ENCODE data around the gene CDC40.
"Not testable (repeated sequence)": the region's sequence is repeated elsewhere in the genome, so short reads cannot be mapped to it uniquely, and the experiment has no call there.

CDC40 gene

DNA sequence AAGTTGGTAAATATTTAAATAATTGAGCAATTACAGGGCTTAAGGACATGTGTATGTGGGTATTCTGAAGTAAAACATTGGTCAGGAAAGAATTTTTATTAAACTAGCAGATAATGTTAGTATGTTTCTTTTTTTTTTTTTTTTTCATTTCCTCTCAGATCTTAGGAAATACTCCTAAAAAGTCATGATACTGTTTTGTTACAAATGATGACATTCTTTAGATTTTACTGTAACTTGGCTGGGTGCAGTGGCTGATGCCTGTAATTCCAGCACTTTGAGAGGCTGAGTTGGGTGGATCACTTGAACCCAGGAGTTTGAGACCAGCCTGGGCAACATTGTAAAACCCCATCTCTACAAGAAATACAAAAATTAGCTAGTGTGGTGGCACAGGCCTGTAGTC is 41.5 kb downstream of the CDC40 start:
- DNase-seq (ENCODE audit: extremely low read depth, low read depth) = no peak
- TF ChIP-seq, protein P1, sequence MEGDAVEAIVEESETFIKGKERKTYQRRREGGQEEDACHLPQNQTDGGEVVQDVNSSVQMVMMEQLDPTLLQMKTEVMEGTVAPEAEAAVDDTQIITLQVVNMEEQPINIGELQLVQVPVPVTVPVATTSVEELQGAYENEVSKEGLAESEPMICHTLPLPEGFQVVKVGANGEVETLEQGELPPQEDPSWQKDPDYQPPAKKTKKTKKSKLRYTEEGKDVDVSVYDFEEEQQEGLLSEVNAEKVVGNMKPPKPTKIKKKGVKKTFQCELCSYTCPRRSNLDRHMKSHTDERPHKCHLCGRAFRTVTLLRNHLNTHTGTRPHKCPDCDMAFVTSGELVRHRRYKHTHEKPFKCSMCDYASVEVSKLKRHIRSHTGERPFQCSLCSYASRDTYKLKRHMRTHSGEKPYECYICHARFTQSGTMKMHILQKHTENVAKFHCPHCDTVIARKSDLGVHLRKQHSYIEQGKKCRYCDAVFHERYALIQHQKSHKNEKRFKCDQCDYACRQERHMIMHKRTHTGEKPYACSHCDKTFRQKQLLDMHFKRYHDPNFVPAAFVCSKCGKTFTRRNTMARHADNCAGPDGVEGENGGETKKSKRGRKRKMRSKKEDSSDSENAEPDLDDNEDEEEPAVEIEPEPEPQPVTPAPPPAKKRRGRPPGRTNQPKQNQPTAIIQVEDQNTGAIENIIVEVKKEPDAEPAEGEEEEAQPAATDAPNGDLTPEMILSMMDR (IDR thresholded peaks at IDR 0.05; ENCODE audit: low read depth, low read length, missing control alignments) = no peak
- no peak overlapping the region for H3K4me3 ChIP-seq (replicated peaks; ENCODE audit: low read depth, low read length)

DNA sequence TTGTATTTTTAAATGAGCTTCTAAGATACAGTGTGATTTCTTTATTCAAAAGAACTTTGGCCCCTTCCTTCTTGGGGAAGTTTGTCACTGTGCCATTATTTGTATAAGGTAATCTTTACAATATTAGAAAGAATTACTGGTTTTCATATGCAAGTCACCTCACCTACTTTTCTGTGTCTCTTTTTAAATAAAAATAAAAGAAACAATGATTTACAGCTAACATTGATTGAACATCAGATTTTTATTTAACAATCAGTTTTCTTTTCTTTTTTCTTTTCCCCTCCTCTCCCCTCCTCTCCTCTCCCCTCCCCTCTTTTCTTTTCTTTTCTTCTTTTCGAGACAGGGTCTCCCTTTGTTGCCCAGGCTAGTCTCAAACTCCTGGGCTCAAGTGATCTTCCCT is 46.0 kb downstream of the CDC40 start:
- TF ChIP-seq, protein P1 (IDR thresholded peaks at IDR 0.05; ENCODE audit: low read depth, low read length, missing control alignments) = no peak
- DNase-seq (ENCODE audit: extremely low read depth, low read depth) = no peak
- H3K4me3 ChIP-seq (replicated peaks; ENCODE audit: low read depth, low read length) = no peak overlapping the region

DNA sequence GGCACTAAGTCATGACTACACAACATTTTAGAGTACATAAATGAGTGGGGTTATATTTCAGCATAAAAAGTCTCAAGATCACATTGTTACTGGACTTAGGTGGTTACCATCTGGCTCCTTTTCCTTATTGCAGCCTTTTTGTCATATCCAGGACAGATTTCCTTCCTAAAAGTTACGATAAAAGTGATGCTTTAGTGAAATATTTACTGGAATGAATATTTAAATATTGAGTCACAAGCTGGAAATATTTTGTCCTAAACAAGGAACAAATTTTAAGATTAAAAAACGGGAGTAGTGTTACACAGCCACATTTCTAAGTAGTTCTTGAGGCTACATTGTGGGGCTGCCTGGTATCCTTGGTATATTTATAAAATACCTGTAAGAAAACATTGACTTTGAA is 52.2 kb downstream of the CDC40 start:
- H3K4me3 ChIP-seq (replicated peaks; ENCODE audit: low read depth, low read length) = no peak overlapping the region
- no peak for DNase-seq (ENCODE audit: extremely low read depth, low read depth)
- TF ChIP-seq, protein P1 (IDR thresholded peaks at IDR 0.05; ENCODE audit: low read depth, low read length, missing control alignments) = no peak

DNA sequence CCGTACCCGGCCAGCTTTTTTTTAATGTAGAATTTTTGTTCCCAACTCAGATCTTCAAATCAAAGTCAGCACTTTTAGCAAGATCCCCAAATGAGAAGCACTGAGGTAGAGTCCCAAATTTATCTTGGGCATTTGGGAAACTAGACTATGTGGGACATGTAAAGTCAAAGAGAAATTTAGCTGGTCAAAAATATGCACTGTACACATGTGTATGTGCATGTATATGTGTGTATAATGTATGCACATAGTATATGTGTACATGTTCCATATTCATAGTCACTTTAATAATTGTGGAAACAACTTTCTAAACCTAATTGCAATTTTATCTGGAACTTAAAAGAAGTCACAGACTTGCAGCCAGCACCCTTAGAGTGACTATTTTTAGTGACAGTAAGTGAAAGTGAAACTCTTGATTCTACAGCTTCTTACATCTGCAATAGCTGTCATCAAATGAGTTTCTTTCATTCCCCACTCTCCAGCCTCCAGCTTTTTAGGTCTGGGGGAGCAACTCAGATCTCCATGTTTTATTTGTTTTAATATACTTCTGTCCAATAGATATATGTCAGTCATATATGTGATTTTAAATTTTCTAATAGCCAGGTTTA is 53.6 kb downstream of the CDC40 start:
- H3K4me3 ChIP-seq (replicated peaks; ENCODE audit: low read depth, low read length) = no peak overlapping the region
- no peak for DNase-seq (ENCODE audit: extremely low read depth, low read depth)
- TF ChIP-seq, protein P1 (IDR thresholded peaks at IDR 0.05; ENCODE audit: low read depth, low read length, missing control alignments) = no peak

DNA sequence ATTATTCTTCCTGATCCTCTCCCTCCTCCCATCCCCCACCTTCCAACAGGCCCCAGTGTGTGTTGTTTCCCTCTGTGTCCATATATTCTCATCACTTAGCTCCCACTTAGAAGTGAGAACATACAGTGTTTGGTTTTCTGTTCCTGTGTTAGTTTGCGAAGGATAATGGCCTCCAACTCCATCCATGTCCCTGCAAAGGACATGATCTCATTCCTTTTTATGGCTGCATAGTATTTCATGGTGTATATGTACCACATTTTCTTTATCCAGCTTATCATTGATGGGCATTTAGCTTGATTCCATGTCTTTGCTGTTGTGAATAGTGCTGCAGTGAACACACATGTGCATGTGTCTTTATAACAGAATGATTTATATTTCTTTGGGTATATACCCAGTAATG is 55.8 kb downstream of the CDC40 start:
- DNase-seq (ENCODE audit: extremely low read depth, low read depth); H3K4me3 ChIP-seq (replicated peaks; ENCODE audit: low read depth, low read length): not testable (repeated sequence)

DNA sequence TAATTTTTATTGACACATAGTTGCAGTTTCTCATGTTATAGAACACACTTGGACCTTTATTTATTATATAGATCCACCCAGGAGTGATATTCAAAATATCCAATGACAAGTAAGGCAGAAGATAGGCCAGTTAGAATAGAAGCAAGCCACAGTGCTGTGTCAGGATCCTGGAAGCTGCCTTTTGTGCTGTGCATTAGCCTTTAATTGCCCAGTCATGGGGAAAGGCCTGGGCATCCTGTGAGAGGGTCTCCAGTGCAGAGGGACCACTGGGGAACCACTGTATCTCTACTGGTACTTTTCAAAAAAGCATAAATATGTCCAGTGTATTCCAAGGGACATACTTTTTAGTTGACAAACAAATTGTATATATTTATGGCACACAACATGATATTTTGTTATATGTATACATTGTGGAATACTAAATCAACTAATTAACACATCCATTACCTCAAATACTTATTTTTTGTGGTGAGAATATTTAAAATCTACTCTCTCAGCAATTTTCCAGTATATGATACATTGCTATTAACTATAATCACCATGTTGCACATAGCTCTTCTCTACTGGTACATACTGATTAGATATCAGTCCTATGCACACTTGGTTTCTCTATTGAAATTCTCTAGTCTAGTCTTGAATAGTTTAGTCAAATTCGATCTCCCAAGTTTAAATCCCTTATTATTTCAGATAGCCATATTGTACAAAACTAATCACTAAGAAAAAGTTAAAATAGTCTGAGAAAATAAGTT is 59.5 kb downstream of the CDC40 start:
- TF ChIP-seq, protein P1 (IDR thresholded peaks at IDR 0.05; ENCODE audit: low read depth, low read length, missing control alignments) = no peak
- DNase-seq (ENCODE audit: extremely low read depth, low read depth) = no peak
- H3K4me3 ChIP-seq (replicated peaks; ENCODE audit: low read depth, low read length) = no peak overlapping the region

DNA sequence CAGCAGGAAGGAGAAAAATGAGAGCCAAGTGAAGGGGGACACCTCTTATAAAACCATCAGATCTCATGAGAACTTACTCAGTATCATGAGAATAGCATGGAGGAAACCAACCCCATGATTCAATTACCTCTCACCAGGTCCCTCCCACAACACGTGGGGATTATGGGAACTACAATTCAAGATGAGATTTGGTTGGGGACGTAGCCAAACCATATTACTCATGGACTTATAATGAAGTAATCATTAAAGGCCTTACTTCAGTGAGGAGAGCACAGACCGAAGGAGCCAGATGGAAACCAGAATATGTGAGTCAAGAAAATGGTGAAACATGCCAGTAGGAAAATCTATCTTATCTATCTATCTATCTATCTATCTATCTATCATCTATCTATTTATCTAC is 64.4 kb downstream of the CDC40 start:
- DNase-seq (ENCODE audit: extremely low read depth, low read depth); H3K4me3 ChIP-seq (replicated peaks; ENCODE audit: low read depth, low read length): not testable (repeated sequence)

DNA sequence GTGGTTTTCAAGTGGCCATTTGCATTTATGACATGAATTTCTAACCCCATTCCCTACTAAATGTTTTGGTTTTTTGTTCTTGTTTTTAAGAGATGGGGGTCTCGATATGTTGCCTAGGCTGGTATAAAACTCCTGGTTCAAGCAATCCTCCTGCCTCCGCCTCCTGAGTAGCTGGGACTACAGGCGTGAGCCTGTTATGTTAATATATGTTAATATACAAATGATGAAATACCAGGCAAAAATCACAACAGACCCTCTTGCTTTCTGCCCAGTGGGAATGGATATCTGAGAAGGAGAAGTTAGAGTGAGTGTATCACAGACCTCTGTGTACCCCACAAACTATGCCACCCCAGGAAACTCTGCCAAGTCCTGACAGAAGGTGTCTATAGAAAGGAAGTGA is 66.2 kb downstream of the CDC40 start:
- no peak overlapping the region for H3K4me3 ChIP-seq (replicated peaks; ENCODE audit: low read depth, low read length)
- TF ChIP-seq, protein P1 (IDR thresholded peaks at IDR 0.05; ENCODE audit: low read depth, low read length, missing control alignments) = no peak
- DNase-seq (ENCODE audit: extremely low read depth, low read depth) = no peak

Data from HFF-Myc (cell line).